KG1 (cell line): Measurements from ENCODE around the gene TMEM38B.
A peak's percentile ranks its signal among the peaks of the same experiment; 100 is the strongest.

ENCODE experiments used
- DNase-seq: peaks from one replicate; lab custom pipeline; 2025; lab: John Stamatoyannopoulos, UW

Gene TMEM38B

GRCh38 chr9:105694190-105694847 lies at the start of gene TMEM38B:
TMEM38B (plus strand) TSS chr9:105694541; CDS start chr9:105694661, 120 bp downstream.
- peak; percentile 73 for DNase-seq

- DNase-seq = no peak
Measured at GRCh38 chr9:105646879-105647594, 47.3 kb upstream of the TMEM38B start.

- no peak for DNase-seq
Measured at GRCh38 chr9:105647595-105648349, 46.6 kb upstream of the TMEM38B start.

GRCh38 chr9:105651806-105652205 lies 42.5 kb upstream of the TMEM38B start:
- no peak for DNase-seq

GRCh38 chr9:105656131-105656921 lies 38.0 kb upstream of the TMEM38B start:
- no peak for DNase-seq

GRCh38 chr9:105658351-105658750 lies 36.0 kb upstream of the TMEM38B start:
- DNase-seq = no peak

- no peak for DNase-seq
Measured at GRCh38 chr9:105661011-105661410, 33.3 kb upstream of the TMEM38B start.

GRCh38 chr9:105662184-105663104 lies 31.9 kb upstream of the TMEM38B start, which contains the start of gene TAL2:
TAL2 (plus strand) TSS chr9:105662457; CDS start chr9:105662497, 40 bp downstream.
- no peak for DNase-seq

GRCh38 chr9:105663914-105664313 lies 30.4 kb upstream of the TMEM38B start:
- DNase-seq = no peak

- DNase-seq = no peak
Measured at GRCh38 chr9:105667867-105668266, 26.5 kb upstream of the TMEM38B start.

GRCh38 chr9:105670315-105670714 lies 24.0 kb upstream of the TMEM38B start:
- DNase-seq = no peak

GRCh38 chr9:105670775-105671174 lies 23.6 kb upstream of the TMEM38B start:
- no peak for DNase-seq

GRCh38 chr9:105672711-105673234 lies 21.6 kb upstream of the TMEM38B start:
- peak; percentile 53 for DNase-seq

GRCh38 chr9:105673850-105674387 lies 20.4 kb upstream of the TMEM38B start:
- DNase-seq = no peak

GRCh38 chr9:105676351-105676923 lies 17.9 kb upstream of the TMEM38B start:
- no peak for DNase-seq

- DNase-seq = no peak
Measured at GRCh38 chr9:105678163-105678562, 16.2 kb upstream of the TMEM38B start.

GRCh38 chr9:105678781-105679180 lies 15.6 kb upstream of the TMEM38B start:
- no peak for DNase-seq

- DNase-seq = no peak
Measured at GRCh38 chr9:105679257-105680022, 14.9 kb upstream of the TMEM38B start.

- no peak for DNase-seq
Measured at GRCh38 chr9:105681313-105681712, 13.0 kb upstream of the TMEM38B start.
